SK-N-SH (cell line): ENCODE data around the gene RANBP10. TPM values are rescaled to one million over a fixed set of nuclear protein-coding genes. Genes with fewer than 3 reads are reported as not detected.

Experiments
- CTCF ChIA-PET: fragments of 300-600, 350-600 bp; formaldehyde crosslinking; extraction: SDS; loops from one replicate; lab custom pipeline; 2021; lab: Yijun Ruan, JAX
- POLR2A ChIA-PET: fragments of 350-600 bp; sonication (Branson Sonifier 250); formaldehyde crosslinking; extraction: SDS; loops from one replicate; lab custom pipeline; 2020; ENCODE audit warnings: antibody characterized with exemption, inconsistent platforms; lab: Yijun Ruan, JAX
- DNase-seq: peaks from one replicate; pipeline ENCODE4 v3.0.0; 2012
- H2AFZ ChIP-seq: fragments of 200-600 bp; sonication (generic); 2 replicates; pipeline ENCODE4 v1.8.1; 2016; ENCODE audit warnings: antibody characterized with exemption, mild to moderate bottlenecking, low read depth
- H3F3A ChIP-seq: fragments of 200-600 bp; sonication (generic); replicated peaks from 2 replicates; pipeline ENCODE3; 2016; ENCODE audit warnings: antibody characterized with exemption, mild to moderate bottlenecking; ENCODE audit not compliant: insufficient read depth
- H3K27ac ChIP-seq, 2 experiments: fragments of 200-500 bp in 1 of 2; fragments of 200-600 bp in 1 of 2; sonication (Bioruptor generic) in 1 of 2; sonication (generic), shearing (Covaris generic) in 1 of 2; 2 replicates each; pipeline versions ENCODE4 v1.5.1 to v1.6.1; 2014 to 2016; ENCODE audit warnings: low read depth in 2 of 2, inconsistent platforms in 1 of 2, low read length in 1 of 2, mild to moderate bottlenecking in 1 of 2, mixed read lengths in 1 of 2
- H3K27me3 ChIP-seq: fragments of 200-600 bp; sonication (generic), shearing (Covaris generic); 2 replicates; pipeline ENCODE4 v1.6.1; 2016; ENCODE audit warnings: mixed run types; ENCODE audit not compliant: insufficient read depth
- H3K36me3 ChIP-seq, 2 experiments: fragments of 200-500 bp in 1 of 2; fragments of 200-600 bp in 1 of 2; sonication (Bioruptor generic) in 1 of 2; sonication (generic) in 1 of 2; replicated peaks in 1 of 2; 2 replicates each; pipeline versions ENCODE3 to v1.5.1; 2014 to 2016; ENCODE audit warnings: low read length in 1 of 2, mild to moderate bottlenecking in 1 of 2; ENCODE audit not compliant: insufficient read depth in 2 of 2, control insufficient read depth in 1 of 2
- H3K4me1 ChIP-seq, 2 experiments: fragments of 200-500 bp in 1 of 2; fragments of 200-600 bp in 1 of 2; sonication (Bioruptor generic) in 1 of 2; sonication (generic), shearing (Covaris generic) in 1 of 2; 2 replicates each; pipeline versions ENCODE4 v1.5.1 to v1.6.1; 2014 to 2016; ENCODE audit warnings: low read depth in 1 of 2, low read length in 1 of 2, mixed run types in 1 of 2; ENCODE audit not compliant: insufficient read depth in 2 of 2, control insufficient read depth in 1 of 2
- H3K4me2 ChIP-seq: fragments of 200-600 bp; sonication (generic), shearing (Covaris generic); 2 replicates; pipeline ENCODE4 v1.6.1; 2017; ENCODE audit warnings: mixed run types
- H3K4me3 ChIP-seq, 2 experiments: fragments of 200-500 bp in 1 of 2; fragments of 200-600 bp in 1 of 2; sonication (Bioruptor generic) in 1 of 2; sonication (generic), shearing (Covaris generic) in 1 of 2; 2 replicates each; pipeline versions ENCODE4 v1.5.1 to v1.8.1; 2014 to 2016; ENCODE audit warnings: low read depth in 2 of 2, inconsistent platforms in 1 of 2, low read length in 1 of 2, mild to moderate bottlenecking in 1 of 2, mixed read lengths in 1 of 2, moderate library complexity in 1 of 2
- H3K79me2 ChIP-seq: fragments of 200-600 bp; sonication (generic); 2 replicates; pipeline ENCODE4 v1.8.1; 2017; ENCODE audit warnings: mild to moderate bottlenecking; ENCODE audit not compliant: insufficient read depth
- H3K9ac ChIP-seq: fragments of 200-600 bp; sonication (generic); 2 replicates; pipeline ENCODE4 v1.6.1; 2017; ENCODE audit warnings: mixed run types
- H3K9me2 ChIP-seq: fragments of 200-600 bp; sonication (generic); 2 replicates; pipeline ENCODE4 v1.6.1; 2017; ENCODE audit warnings: mixed run types
- H3K9me3 ChIP-seq: fragments of 200-600 bp; sonication (generic); 2 replicates; pipeline ENCODE4 v1.6.1; 2017; ENCODE audit warnings: mixed run types, mild to moderate bottlenecking, moderate library complexity
- H4K20me1 ChIP-seq: fragments of 200-600 bp; sonication (generic); 2 replicates; pipeline ENCODE4 v1.6.1; 2017; ENCODE audit warnings: mild to moderate bottlenecking, mixed run types; ENCODE audit not compliant: insufficient read depth
- CHD2 ChIP-seq: fragments of 150-350 bp; IDR thresholded peaks from 2 replicates; pipeline ENCODE4 v1.6.1; 2018; ENCODE audit warnings: low read length; ENCODE audit not compliant: partially characterized antibody
- CTCF ChIP-seq: fragments of 200-600 bp; sonication (generic); IDR thresholded peaks from 2 replicates; pipeline ENCODE4 v1.6.1; 2017; ENCODE audit warnings: antibody characterized with exemption, mild to moderate bottlenecking, moderate library complexity
- ELF1 ChIP-seq: IDR thresholded peaks from 2 replicates; pipeline ENCODE4 v1.4.0; 2012
- EP300 ChIP-seq, 2 experiments: IDR thresholded peaks; 2 replicates each; pipeline versions ENCODE4 v1.4.0 to v1.6.1; 2012; ENCODE audit warnings: borderline replicate concordance in 1 of 2, low read depth in 1 of 2, low read length in 1 of 2
- EZH2phosphoT487 ChIP-seq: fragments of 200-600 bp; sonication (generic); IDR thresholded peaks from 2 replicates; pipeline ENCODE4 v1.6.1; 2017; ENCODE audit warnings: low read depth, mixed run types, mild to moderate bottlenecking, antibody characterized with exemption, moderate library complexity, borderline replicate concordance
- FOXM1 ChIP-seq: IDR thresholded peaks from 2 replicates; pipeline ENCODE4 v1.4.0; 2012; ENCODE audit warnings: low read depth, mild to moderate bottlenecking
- GATA2 ChIP-seq: sonication (generic); formaldehyde crosslinking; IDR thresholded peaks from 2 replicates; pipeline ENCODE4 v1.5.0; 2020; ENCODE audit warnings: mild to moderate bottlenecking, missing genetic modification reagents
- JUND ChIP-seq: IDR thresholded peaks from 2 replicates; pipeline ENCODE4 v1.4.0; 2012
- MAX ChIP-seq: IDR thresholded peaks from 2 replicates; pipeline ENCODE4 v1.4.0; 2012; ENCODE audit warnings: low read depth
- MXI1 ChIP-seq: IDR thresholded peaks from 2 replicates; pipeline ENCODE4 v1.6.1; 2012; ENCODE audit warnings: mild to moderate bottlenecking, low read depth, low read length, improper control_type of control experiment
- POLR2AphosphoS5 ChIP-seq: IDR thresholded peaks from 2 replicates; pipeline ENCODE4 v1.6.1; 2012; ENCODE audit warnings: low read depth, low read length
- RFX5 ChIP-seq: IDR thresholded peaks from 2 replicates; pipeline ENCODE4 v1.6.1; 2012; ENCODE audit warnings: mild to moderate bottlenecking, improper control_type of control experiment, low read length
- RXRA ChIP-seq: IDR thresholded peaks from 2 replicates; pipeline ENCODE4 v1.4.0; 2012; ENCODE audit warnings: low read depth, mild to moderate bottlenecking, borderline replicate concordance
- SIN3A ChIP-seq: IDR thresholded peaks from 2 replicates; pipeline ENCODE4 v1.6.1; 2012; ENCODE audit warnings: low read depth, mild to moderate bottlenecking, low read length, moderate library complexity, borderline replicate concordance
- TEAD4 ChIP-seq: IDR thresholded peaks from 2 replicates; pipeline ENCODE4 v1.4.0; 2012; ENCODE audit warnings: mild to moderate bottlenecking, borderline replicate concordance; ENCODE audit not compliant: insufficient read depth
- USF1 ChIP-seq: IDR thresholded peaks from 2 replicates; pipeline ENCODE4 v1.4.0; 2012; ENCODE audit warnings: low read depth, borderline replicate concordance
- USF2 ChIP-seq: fragments of 150-350 bp; IDR thresholded peaks from 2 replicates; pipeline ENCODE4 v1.6.1; 2017; ENCODE audit warnings: antibody characterized with exemption, low read length, low read depth, borderline replicate concordance
- YY1 ChIP-seq: IDR thresholded peaks from 2 replicates; pipeline ENCODE4 v1.4.0; 2012; ENCODE audit warnings: low read depth, mild to moderate bottlenecking
- WGBS: methylation state at CpG from one replicate; pipeline ENCODE4 v1.1.6; 2017; ENCODE audit warnings: low lambda C conversion rate; 5-methylcytosine and 5-hydroxymethylcytosine counted together
- polyA plus RNA-seq, 3 experiments: library from polyadenylated mRNA; depleted of rRNA; stranded (reverse); fragments of >200 nt; gene quantifications; 2 replicates each; pipeline ENCODE4 v1.2.3, GENCODE V29; 2012
- TF ChIP-seq, protein P1 (sequence below): fragments of 150-350 bp; IDR thresholded peaks from 2 replicates; pipeline ENCODE4 v1.6.1; 2016; ENCODE audit warnings: mild to moderate bottlenecking, low read depth, low read length
- TF ChIP-seq, protein P2 (sequence below): IDR thresholded peaks from 2 replicates; pipeline ENCODE4 v1.4.0; 2012; ENCODE audit warnings: low read depth, borderline replicate concordance

Gene RANBP10
- polyA plus RNA-seq, 1 of the 3 experiments (the other 2 are of a cell fraction): 12.1 TPM

DNA sequence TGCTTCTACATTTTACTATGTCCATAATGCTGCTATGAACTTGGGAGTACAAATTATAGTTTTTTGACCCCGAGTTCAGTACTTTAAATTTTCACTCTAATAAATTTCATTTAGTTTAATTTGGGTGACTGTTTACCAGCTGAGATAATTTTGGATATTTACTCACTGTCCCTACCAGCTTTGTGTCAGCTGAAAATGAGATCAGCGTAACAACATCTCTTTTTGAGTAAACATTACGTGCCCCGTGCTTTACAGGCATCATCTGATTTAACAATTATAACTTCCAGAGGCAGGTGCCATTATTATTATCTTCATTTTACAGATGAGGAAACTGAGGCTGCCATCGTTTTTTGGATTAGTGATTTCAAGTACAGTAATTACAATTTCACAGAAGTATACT, 102.2 kb downstream of the RANBP10 start:
- Histone ChIP-seq H3K27ac (no peak overlapping the region), H3K4me2 (no peak overlapping the region), H3K36me3 (peaks cover 0 to 8% of the 10 kb centered on the region in 2 experiments), H3F3A (peaks cover 4% of the 10 kb centered on the region), H3K9ac (no peak overlapping the region), H3K4me3 (no peak overlapping the region), H3K9me3 (peaks cover 5% of the 10 kb centered on the region; the same call in 1 of the 2 replicates), H4K20me1 (0 out of 2 replicates have a peak, but pooled peaks cover 10% of the 10 kb centered on the region), H3K9me2 (no peaks in the 10 kb centered on the region), H3K27me3 (no peaks in the 10 kb centered on the region), H3K79me2 (peaks cover 93% of the 10 kb centered on the region), H2AFZ (no peak overlapping the region), H3K4me1 (peaks cover 0 to 12% of the 10 kb centered on the region in 2 experiments; a peak in 1 of 4 replicates)
- ChIA-PET POLR2A (no interaction called here), CTCF (interaction anchor here (1.0 to 1.5 kb wide), 4 partner anchors 9 to 183 kb away, joined by 4 to 5 read pairs (median 4); no protein-coding TSS in a partner anchor)
- DNase-seq: no peak
- no peak for TF ChIP-seq YY1
- TF ChIP-seq, protein P1, sequence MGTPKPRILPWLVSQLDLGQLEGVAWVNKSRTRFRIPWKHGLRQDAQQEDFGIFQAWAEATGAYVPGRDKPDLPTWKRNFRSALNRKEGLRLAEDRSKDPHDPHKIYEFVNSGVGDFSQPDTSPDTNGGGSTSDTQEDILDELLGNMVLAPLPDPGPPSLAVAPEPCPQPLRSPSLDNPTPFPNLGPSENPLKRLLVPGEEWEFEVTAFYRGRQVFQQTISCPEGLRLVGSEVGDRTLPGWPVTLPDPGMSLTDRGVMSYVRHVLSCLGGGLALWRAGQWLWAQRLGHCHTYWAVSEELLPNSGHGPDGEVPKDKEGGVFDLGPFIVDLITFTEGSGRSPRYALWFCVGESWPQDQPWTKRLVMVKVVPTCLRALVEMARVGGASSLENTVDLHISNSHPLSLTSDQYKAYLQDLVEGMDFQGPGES: no peak
- TF ChIP-seq USF2: no peak
- no peak for TF ChIP-seq TEAD4
- TF ChIP-seq RXRA: no peak
- TF ChIP-seq JUND: no peak
- TF ChIP-seq POLR2AphosphoS5: no peak
- no peak for TF ChIP-seq EZH2phosphoT487
- no peak for TF ChIP-seq GATA2 (CRISPR knock-in tag)
- TF ChIP-seq MAX: no peak
- no peak for TF ChIP-seq ELF1
- TF ChIP-seq MXI1: no peak
- TF ChIP-seq SIN3A: no peak
- no peak for TF ChIP-seq CHD2
- TF ChIP-seq RFX5: no peak
- no peak for TF ChIP-seq USF1
- TF ChIP-seq FOXM1: no peak
- no peak for TF ChIP-seq EP300 (IDR thresholded peaks at IDR 0.05; ENCODE audit: borderline replicate concordance in 1 of 2, low read depth in 1 of 2, low read length in 1 of 2)
- TF ChIP-seq, protein P2, sequence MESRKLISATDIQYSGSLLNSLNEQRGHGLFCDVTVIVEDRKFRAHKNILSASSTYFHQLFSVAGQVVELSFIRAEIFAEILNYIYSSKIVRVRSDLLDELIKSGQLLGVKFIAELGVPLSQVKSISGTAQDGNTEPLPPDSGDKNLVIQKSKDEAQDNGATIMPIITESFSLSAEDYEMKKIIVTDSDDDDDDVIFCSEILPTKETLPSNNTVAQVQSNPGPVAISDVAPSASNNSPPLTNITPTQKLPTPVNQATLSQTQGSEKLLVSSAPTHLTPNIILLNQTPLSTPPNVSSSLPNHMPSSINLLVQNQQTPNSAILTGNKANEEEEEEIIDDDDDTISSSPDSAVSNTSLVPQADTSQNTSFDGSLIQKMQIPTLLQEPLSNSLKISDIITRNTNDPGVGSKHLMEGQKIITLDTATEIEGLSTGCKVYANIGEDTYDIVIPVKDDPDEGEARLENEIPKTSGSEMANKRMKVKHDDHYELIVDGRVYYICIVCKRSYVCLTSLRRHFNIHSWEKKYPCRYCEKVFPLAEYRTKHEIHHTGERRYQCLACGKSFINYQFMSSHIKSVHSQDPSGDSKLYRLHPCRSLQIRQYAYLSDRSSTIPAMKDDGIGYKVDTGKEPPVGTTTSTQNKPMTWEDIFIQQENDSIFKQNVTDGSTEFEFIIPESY: no peak
- no peak for TF ChIP-seq CTCF
- WGBS: 94% methylated on average over 5 of the region's 5 CpGs
